ENCODE data around the gene KYNU. TPM values are rescaled to one million over a fixed set of nuclear protein-coding genes. Genes with fewer than 3 reads are reported as not detected.

KYNU gene
- total RNA-seq, 6 donors from 2014 or later: 9.4 to 45.2 (median 15.6) TPM

GRCh38 chr2:142994665-142995064 lies 117.2 kb downstream of the KYNU start:
- no peak for TF ChIP-seq POLR2A (IDR thresholded peaks at IDR 0.05)
- TF ChIP-seq EP300 (IDR thresholded peaks at IDR 0.05): no peak
- TF ChIP-seq, protein P1, sequence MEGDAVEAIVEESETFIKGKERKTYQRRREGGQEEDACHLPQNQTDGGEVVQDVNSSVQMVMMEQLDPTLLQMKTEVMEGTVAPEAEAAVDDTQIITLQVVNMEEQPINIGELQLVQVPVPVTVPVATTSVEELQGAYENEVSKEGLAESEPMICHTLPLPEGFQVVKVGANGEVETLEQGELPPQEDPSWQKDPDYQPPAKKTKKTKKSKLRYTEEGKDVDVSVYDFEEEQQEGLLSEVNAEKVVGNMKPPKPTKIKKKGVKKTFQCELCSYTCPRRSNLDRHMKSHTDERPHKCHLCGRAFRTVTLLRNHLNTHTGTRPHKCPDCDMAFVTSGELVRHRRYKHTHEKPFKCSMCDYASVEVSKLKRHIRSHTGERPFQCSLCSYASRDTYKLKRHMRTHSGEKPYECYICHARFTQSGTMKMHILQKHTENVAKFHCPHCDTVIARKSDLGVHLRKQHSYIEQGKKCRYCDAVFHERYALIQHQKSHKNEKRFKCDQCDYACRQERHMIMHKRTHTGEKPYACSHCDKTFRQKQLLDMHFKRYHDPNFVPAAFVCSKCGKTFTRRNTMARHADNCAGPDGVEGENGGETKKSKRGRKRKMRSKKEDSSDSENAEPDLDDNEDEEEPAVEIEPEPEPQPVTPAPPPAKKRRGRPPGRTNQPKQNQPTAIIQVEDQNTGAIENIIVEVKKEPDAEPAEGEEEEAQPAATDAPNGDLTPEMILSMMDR (IDR thresholded peaks at IDR 0.05): no peak
- no peak for TF ChIP-seq POLR2AphosphoS5 (IDR thresholded peaks at IDR 0.05)

GRCh38 chr2:142997231-142997630 lies 119.8 kb downstream of the KYNU start:
- no peak overlapping the region for H3K4me3 ChIP-seq
- H3K9me3 ChIP-seq: no peaks in the 10 kb centered on the region
- no peak for DNase-seq
- ATAC-seq (ENCODE audit: low FRiP score in 2 of 2): no peak
- H3K4me1 ChIP-seq: no peaks in the 10 kb centered on the region
- TF ChIP-seq EP300 (IDR thresholded peaks at IDR 0.05): no peak
- TF ChIP-seq POLR2A (IDR thresholded peaks at IDR 0.05): no peak
- no peak for TF ChIP-seq POLR2AphosphoS5 (IDR thresholded peaks at IDR 0.05)
- TF ChIP-seq, protein P1 (IDR thresholded peaks at IDR 0.05): no peak
- H3K36me3 ChIP-seq: no peaks in the 10 kb centered on the region
- H3K27me3 ChIP-seq: no peaks in the 10 kb centered on the region
- 48 to 66% methylated on average over 1 of the region's 1 CpG for WGBS, 2 donors
- H3K27ac ChIP-seq: no peak overlapping the region

More at GRCh38 chr2:142994665-142995064, 117.2 kb downstream of the KYNU start:
- H3K4me3 ChIP-seq: no peak overlapping the region
- no peaks in the 10 kb centered on the region for H3K36me3 ChIP-seq
- no peaks in the 10 kb centered on the region for H3K9me3 ChIP-seq
- no peak for ATAC-seq (ENCODE audit: low FRiP score in 2 of 2)
- WGBS, 2 donors: 90 to 92% methylated on average over 2 of the region's 2 CpGs
- H3K27me3 ChIP-seq: no peaks in the 10 kb centered on the region
- H3K27ac ChIP-seq: no peak overlapping the region
- DNase-seq: no peak
- peaks cover 0 to under 1% (median 0%) of the 10 kb centered on the region in 4 donors for H3K4me1 ChIP-seq

GRCh38 chr2:143000599-143000998 lies 123.1 kb downstream of the KYNU start:
- no peaks in the 10 kb centered on the region for H3K27me3 ChIP-seq
- ATAC-seq (ENCODE audit: low FRiP score in 2 of 2): no peak
- no peak for DNase-seq
- WGBS, 2 donors: 88 to 97% methylated on average over 2 of the region's 2 CpGs
- H3K4me1 ChIP-seq: no peaks in the 10 kb centered on the region
- H3K9me3 ChIP-seq: no peaks in the 10 kb centered on the region
- no peaks in the 10 kb centered on the region for H3K36me3 ChIP-seq
- no peak overlapping the region for H3K4me3 ChIP-seq
- H3K27ac ChIP-seq: no peak overlapping the region
- TF ChIP-seq EP300 (IDR thresholded peaks at IDR 0.05) (no peak), POLR2AphosphoS5 (IDR thresholded peaks at IDR 0.05) (no peak), POLR2A (IDR thresholded peaks at IDR 0.05) (no peak)
- TF ChIP-seq, protein P1 (IDR thresholded peaks at IDR 0.05): no peak

DNA sequence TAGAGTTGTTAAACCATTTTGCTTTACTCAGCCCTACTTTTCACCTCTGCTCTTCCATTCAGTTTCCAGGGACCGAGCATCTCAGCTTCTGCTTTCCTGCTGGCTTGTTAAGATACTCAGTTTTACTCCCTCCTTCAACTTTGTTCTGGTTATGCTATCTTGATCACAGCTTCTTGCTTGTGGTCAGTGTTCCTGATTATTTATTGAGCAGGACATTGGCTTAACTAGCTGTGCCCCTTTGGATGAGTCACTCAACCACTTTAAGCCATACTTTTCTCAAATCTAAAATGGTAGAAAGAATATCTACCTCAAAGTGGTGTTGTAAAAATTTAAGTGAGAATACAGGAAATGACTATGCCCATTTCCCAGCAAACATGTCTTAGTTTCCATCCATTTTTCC lies 124.0 kb downstream of the KYNU start:
- Histone ChIP-seq H3K27me3 (no peaks in the 10 kb centered on the region), H3K27ac (no peak overlapping the region), H3K4me1 (no peaks in the 10 kb centered on the region), H3K36me3 (no peaks in the 10 kb centered on the region), H3K9me3 (no peaks in the 10 kb centered on the region), H3K4me3 (no peak overlapping the region)
- ATAC-seq (ENCODE audit: low FRiP score in 2 of 2): no peak
- WGBS, 2 donors: 78 to 87% methylated on average over 1 of the region's 1 CpG
- DNase-seq: no peak
- no peak for TF ChIP-seq POLR2A (IDR thresholded peaks at IDR 0.05)
- no peak for TF ChIP-seq POLR2AphosphoS5 (IDR thresholded peaks at IDR 0.05)
- TF ChIP-seq, protein P1 (IDR thresholded peaks at IDR 0.05): no peak
- no peak for TF ChIP-seq EP300 (IDR thresholded peaks at IDR 0.05)

- no peaks in the 10 kb centered on the region for H3K27me3 ChIP-seq
These were observed 138.2 kb downstream of the KYNU start for GRCh38 chr2:143015656-143016055.

More at GRCh38 chr2:143015656-143016055, 138.2 kb downstream of the KYNU start:
- no peak for DNase-seq
- Histone ChIP-seq H3K27ac (no peak overlapping the region), H3K4me1 (no peaks in the 10 kb centered on the region), H3K9me3 (no peaks in the 10 kb centered on the region), H3K4me3 (no peak overlapping the region), H3K36me3 (no peaks in the 10 kb centered on the region)
- ATAC-seq (ENCODE audit: low FRiP score in 2 of 2): no peak
- WGBS, 2 donors: 47 to 50% methylated on average over 4 of the region's 4 CpGs
- no peak for TF ChIP-seq EP300 (IDR thresholded peaks at IDR 0.05)
- no peak for TF ChIP-seq POLR2A (IDR thresholded peaks at IDR 0.05)
- TF ChIP-seq, protein P1 (IDR thresholded peaks at IDR 0.05): no peak
- no peak for TF ChIP-seq POLR2AphosphoS5 (IDR thresholded peaks at IDR 0.05)
